HepG2 (cell line): ENCODE results near the gene COQ5. TPM values are rescaled to one million over a fixed set of nuclear protein-coding genes. Genes with fewer than 3 reads are reported as not detected.

Source experiments
- ATAC-seq: fragments of 200-7000 bp; cut with Tn5 transposase; 3 replicates; pipeline ENCODE4 v1.9.1; 2020; ENCODE audit warnings: mild to moderate bottlenecking, moderate library complexity
- BruUV-seq: library from RNA; stranded (reverse); fragments of 400-500 nt; replicated peaks from 2 replicates; lab custom pipeline; 2021; lab: Mats Ljungman, UMichigan
- CTCF ChIA-PET: fragments of 300-600 bp; formaldehyde crosslinking; extraction: SDS; loops from one replicate; lab custom pipeline; 2021; ENCODE audit warnings: low total read pairs, inconsistent platforms, low intra/inter-chr PET ratio; lab: Yijun Ruan, JAX
- POLR2A ChIA-PET: fragments of 350-600 bp; sonication (Branson Sonifier 250); formaldehyde crosslinking; loops from one replicate; lab custom pipeline; 2020; ENCODE audit warnings: antibody characterized with exemption, inconsistent platforms; lab: Yijun Ruan, JAX
- DNase-seq: peaks from one replicate; pipeline ENCODE4 v3.0.0-alpha.2; 2015; ENCODE audit warnings: low spot score
- FAIRE-seq: peaks from 3 replicates; lab custom pipeline; 2011; peaks lifted over from hg19 to GRCh38; lab: Jason Lieb, UNC
- H2AFZ ChIP-seq: one replicate; pipeline ENCODE4 v1.6.1; 2011; ENCODE audit warnings: low read length, inconsistent platforms
- H3K27ac ChIP-seq: fragments of 300-600 bp; 3 replicates; pipeline ENCODE4 v1.8.0; 2011; ENCODE audit warnings: mixed run types, mild to moderate bottlenecking, mixed read lengths, low read length, inconsistent platforms; ENCODE audit not compliant: insufficient read depth; ENCODE audit errors: extremely low read length
- H3K27me3 ChIP-seq, 2 experiments: fragments of 200-600 bp in 1 of 2; 2 replicates in 1 of 2; 3 replicates in 1 of 2; pipeline versions ENCODE4 v1.6.0 to v1.8.0; 2011; ENCODE audit warnings: low read length in 2 of 2, mild to moderate bottlenecking in 2 of 2, moderate library complexity in 2 of 2, inconsistent platforms in 1 of 2; ENCODE audit not compliant: insufficient read depth in 2 of 2, control insufficient read depth in 1 of 2
- H3K36me3 ChIP-seq, 2 experiments: fragments of 200-600 bp in 1 of 2; replicated peaks in 1 of 2; 2 replicates in 1 of 2; 3 replicates in 1 of 2; pipeline versions ENCODE4 v1.5.1 to v1.8.0; 2011; ENCODE audit warnings: low read length in 2 of 2, inconsistent platforms in 1 of 2; ENCODE audit not compliant: insufficient read depth in 2 of 2, control insufficient read depth in 1 of 2
- H3K4me1 ChIP-seq: 2 replicates; pipeline ENCODE4 v1.5.1; 2012; ENCODE audit warnings: low read length, inconsistent platforms; ENCODE audit not compliant: insufficient read depth
- H3K4me2 ChIP-seq: 2 replicates; pipeline ENCODE4 v1.6.0; 2011; ENCODE audit warnings: low read depth, low read length, inconsistent platforms
- H3K4me3 ChIP-seq, 3 experiments: fragments of 200-600 bp in 1 of 3; sonication (generic), shearing (Covaris generic) in 1 of 3; replicated peaks in 1 of 3; 2 replicates each; pipeline ENCODE4 v1.5.1; 2011 to 2016; ENCODE audit warnings: low read length in 3 of 3, inconsistent platforms in 2 of 3, low read depth in 2 of 3, mild to moderate bottlenecking in 2 of 3, control low read depth in 1 of 3, mixed read lengths in 1 of 3; ENCODE audit not compliant: insufficient read depth in 1 of 3
- H3K79me2 ChIP-seq: one replicate; pipeline ENCODE4 v1.6.1; 2011; ENCODE audit warnings: low read length, inconsistent platforms; ENCODE audit not compliant: insufficient read depth
- H3K9ac ChIP-seq: 2 replicates; pipeline ENCODE4 v1.6.0; 2011; ENCODE audit warnings: mild to moderate bottlenecking, low read depth, low read length, inconsistent platforms; ENCODE audit not compliant: insufficient read depth
- H3K9me3 ChIP-seq: 2 replicates; pipeline ENCODE4 v1.5.1; 2012; ENCODE audit warnings: mild to moderate bottlenecking, low read length
- H4K20me1 ChIP-seq: 2 replicates; pipeline ENCODE4 v1.6.0; 2011; ENCODE audit warnings: inconsistent platforms, mild to moderate bottlenecking, low read length, moderate library complexity; ENCODE audit not compliant: insufficient read depth
- HMGA1 ChIP-seq: sonication (generic); formaldehyde crosslinking; conservative IDR thresholded peaks from 2 replicates; pipeline ENCODE4 v1.4.0; 2020; ENCODE audit warnings: missing genetic modification reagents
- MAFG ChIP-seq: sonication (generic); formaldehyde crosslinking; IDR thresholded peaks from 2 replicates; pipeline ENCODE4 v1.5.1; 2020; ENCODE audit warnings: mild to moderate bottlenecking, missing genetic modification reagents
- MED1 ChIP-seq: sonication (generic); formaldehyde crosslinking; IDR thresholded peaks from 2 replicates; pipeline ENCODE4 v1.4.0; 2020; ENCODE audit warnings: missing genetic modification reagents
- NCOA2 ChIP-seq: sonication (generic); formaldehyde crosslinking; IDR thresholded peaks from 2 replicates; pipeline ENCODE4 v1.8.0; 2022; ENCODE audit warnings: inconsistent platforms
- PAF1 ChIP-seq: IDR thresholded peaks from 2 replicates; pipeline ENCODE4 v1.6.1; 2016; ENCODE audit warnings: missing genetic modification reagents, missing compliant biosample characterization
- SMARCE1 ChIP-seq: fragments of 450-650 bp; IDR thresholded peaks from 2 replicates; pipeline ENCODE4 v1.6.1; 2017; ENCODE audit warnings: borderline replicate concordance
- ZNF629 ChIP-seq: sonication (generic); formaldehyde crosslinking; conservative IDR thresholded peaks from 2 replicates; pipeline ENCODE4 v1.5.0; 2020; ENCODE audit warnings: missing genetic modification reagents
- ZNF746 ChIP-seq: sonication (generic); formaldehyde crosslinking; IDR thresholded peaks from 2 replicates; pipeline ENCODE4 v1.8.0; 2022; ENCODE audit warnings: mild to moderate bottlenecking, missing genetic modification reagents
- WGBS: methylation state at CpG from one replicate; pipeline ENCODE4 v1.1.6; 2017; ENCODE audit warnings: low lambda C conversion rate; 5-methylcytosine and 5-hydroxymethylcytosine counted together
- in situ Hi-C: cut with HindIII; loops from 2 replicates; pipeline ENCODE4 v1.10.0; 2017; ENCODE audit warnings: low pct_unique_long_range_greater_than_20kb; ENCODE audit not compliant: extremely low pct_ligation_motif_present
- intact Hi-C: fragments of 100-400 bp; cut with micrococcal nuclease; formaldehyde crosslinking; loops from one replicate; pipeline ENCODE4 v1.10.0; 2022; ENCODE audit not compliant: unreplicated experiment
- polyA plus RNA-seq, 8 experiments: library from polyadenylated mRNA; depleted of rRNA in 3 of 8; stranded (reverse) in 7 of 8; unstranded in 1 of 8; fragments of >200 nt; fragmentation: Illumina TruSeq in 4 of 8; extraction: Trizol in 4 of 8; gene quantifications; 2 replicates each; pipeline versions ENCODE4 v1.2.1 to v1.2.3, GENCODE V29; 2011 to 2016; ENCODE audit warnings: low read depth in 4 of 8, missing spikeins in 1 of 8, mixed read lengths in 1 of 8; ENCODE audit not compliant: insufficient read depth in 1 of 8
- total RNA-seq, 5 experiments: library from RNA; depleted of rRNA; stranded (reverse); fragments of >200 nt; fragmentation: Illumina TruSeq; extraction: Trizol; gene quantifications; 2 replicates each; pipeline ENCODE4 v1.2.3, GENCODE V29; 2016; ENCODE audit warnings: low read depth in 1 of 5
- TF ChIP-seq, protein P1 (sequence below): sonication (generic); formaldehyde crosslinking; IDR thresholded peaks from 2 replicates; pipeline ENCODE4 v1.8.0; 2022; ENCODE audit warnings: missing genetic modification reagents, mild to moderate bottlenecking, moderate library complexity, borderline replicate concordance

The COQ5 gene
- total and polyA plus RNA-seq, 2 of the 13 experiments (the other 11 are each of a cell fraction or from before 2014, with no cell fraction given), result 36.4 to 41.5 TPM

DNA sequence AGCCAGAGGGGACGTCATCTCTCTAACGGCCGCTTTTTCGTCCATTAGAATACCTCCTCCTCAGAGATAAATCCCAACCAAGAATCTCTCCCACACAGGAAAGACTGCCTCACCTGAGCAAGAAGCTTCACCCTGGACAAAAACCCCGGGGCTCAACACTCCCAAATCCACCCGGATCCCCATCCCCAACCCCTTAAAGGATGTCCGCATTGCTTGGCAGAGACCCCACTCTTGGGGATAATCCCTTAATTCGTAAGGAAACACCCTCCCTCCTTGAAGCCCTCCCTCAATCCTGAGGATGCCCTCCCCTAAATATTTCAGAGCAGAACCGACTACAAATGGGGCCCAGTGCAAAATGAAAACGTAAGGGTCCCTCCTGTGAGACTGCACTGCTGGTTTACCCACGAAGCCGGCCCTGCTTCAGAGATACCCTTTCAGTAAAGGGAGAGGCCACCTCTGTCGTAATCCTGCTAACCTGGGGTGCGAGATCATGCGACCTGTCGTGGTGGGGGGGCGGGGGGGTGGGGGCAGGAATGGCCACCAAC, 33.7 kb downstream of the COQ5 start (continued):
- TF ChIP-seq, protein P1, sequence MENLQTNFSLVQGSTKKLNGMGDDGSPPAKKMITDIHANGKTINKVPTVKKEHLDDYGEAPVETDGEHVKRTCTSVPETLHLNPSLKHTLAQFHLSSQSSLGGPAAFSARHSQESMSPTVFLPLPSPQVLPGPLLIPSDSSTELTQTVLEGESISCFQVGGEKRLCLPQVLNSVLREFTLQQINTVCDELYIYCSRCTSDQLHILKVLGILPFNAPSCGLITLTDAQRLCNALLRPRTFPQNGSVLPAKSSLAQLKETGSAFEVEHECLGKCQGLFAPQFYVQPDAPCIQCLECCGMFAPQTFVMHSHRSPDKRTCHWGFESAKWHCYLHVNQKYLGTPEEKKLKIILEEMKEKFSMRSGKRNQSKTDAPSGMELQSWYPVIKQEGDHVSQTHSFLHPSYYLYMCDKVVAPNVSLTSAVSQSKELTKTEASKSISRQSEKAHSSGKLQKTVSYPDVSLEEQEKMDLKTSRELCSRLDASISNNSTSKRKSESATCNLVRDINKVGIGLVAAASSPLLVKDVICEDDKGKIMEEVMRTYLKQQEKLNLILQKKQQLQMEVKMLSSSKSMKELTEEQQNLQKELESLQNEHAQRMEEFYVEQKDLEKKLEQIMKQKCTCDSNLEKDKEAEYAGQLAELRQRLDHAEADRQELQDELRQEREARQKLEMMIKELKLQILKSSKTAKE, result peak; percentile 36; the same call in 1 of the 2 replicates
- TF ChIP-seq SMARCE1 (no peak), HMGA1 (CRISPR knock-in tag) (no peak), ZNF746 (0 out of 2 replicates have a peak, but pooled peaks have one; percentile 17), MED1 (CRISPR knock-in tag) (no peak), NCOA2 (CRISPR knock-in tag) (no peak), PAF1 (CRISPR knock-in tag) (no peak)

DNA sequence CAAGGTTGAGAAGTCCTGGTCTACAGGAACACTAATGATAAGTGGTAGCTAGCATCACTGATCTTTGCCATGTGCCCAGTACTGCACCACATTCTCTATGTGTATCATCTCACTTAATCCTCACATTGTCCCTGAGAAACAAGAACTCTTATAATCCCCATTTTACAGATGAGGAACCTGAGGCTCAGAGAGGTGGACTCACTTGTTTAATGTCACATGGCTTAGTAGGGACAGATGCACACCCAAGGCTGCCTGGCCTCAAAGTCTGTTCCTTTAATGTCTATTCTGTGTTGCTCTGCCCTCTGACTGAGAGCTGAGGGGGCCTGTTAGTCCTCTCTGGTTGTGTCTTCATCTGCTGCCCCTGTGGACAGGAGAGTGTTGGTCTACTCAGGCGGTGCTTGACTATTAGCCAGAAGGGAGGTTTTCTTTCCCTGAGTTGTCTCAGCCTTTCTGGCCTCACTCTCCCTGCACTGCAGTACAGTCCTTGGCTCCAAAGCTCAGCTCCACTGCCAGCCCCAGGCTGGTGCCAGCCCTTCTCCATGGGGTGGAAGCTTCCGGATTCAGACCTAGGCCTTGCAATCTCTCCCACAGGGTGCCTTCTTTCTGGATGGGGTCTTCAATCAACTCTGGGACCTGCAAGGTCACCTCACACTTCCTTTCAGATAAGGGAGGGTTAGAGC, 38.0 kb downstream of the COQ5 start:
- Histone ChIP-seq H3K27me3 (no peaks in the 10 kb centered on the region), H4K20me1 (no peaks in the 10 kb centered on the region), H3K27ac (no peak overlapping the region), H3K4me1 (peaks cover 12% of the 10 kb centered on the region), H3K4me3 (no peak overlapping the region), H2AFZ (no peak overlapping the region), H3K9me3 (no peaks in the 10 kb centered on the region), H3K79me2 (peaks cover 8% of the 10 kb centered on the region), H3K36me3 (peaks cover 0 to 2% of the 10 kb centered on the region in 2 experiments; a peak in 1 of 5 replicates), H3K9ac (no peak overlapping the region), H3K4me2 (no peak overlapping the region)
- ChIA-PET CTCF (no interaction called here), POLR2A (interaction anchor here (1.0 kb wide), 1 partner anchor 38 kb away, joined by 4 read pairs; the partner anchor contains the start of gene COQ5)
- TF ChIP-seq ZNF629 (CRISPR knock-in tag) (0 out of 2 replicates have a peak, but pooled peaks have one; percentile 18), MAFG (CRISPR knock-in tag) (no peak)
- ATAC-seq (no peak), DNase-seq (no peak), FAIRE-seq (no peak)
- no TSS peak for BruUV-seq
- in situ Hi-C loops (no loop called here), intact Hi-C loops (no loop called here)
- WGBS, result 100% methylated on average over 2 of the region's 2 CpGs
